ENCODE measurements around the gene TEX13C. TPM values are rescaled to one million over a fixed set of nuclear protein-coding genes. Genes with fewer than 3 reads are reported as not detected.

The TEX13C gene
- total RNA-seq = not detected

- ATAC-seq (no peak), DNase-seq (no peak)
- Mint-ChIP-seq H3K4me1 (no peaks in the 10 kb centered on the region), H3K4me3 (no peak within 1 kb of the TSS), H3K27ac (no peak within 1 kb of the TSS), H3K9me3 (ENCODE audit: low read depth) (no peaks in the 10 kb centered on the region), H3K27me3 (no peaks in the 10 kb centered on the region), H3K36me3 (ENCODE audit: low read depth) (no peaks in the 10 kb centered on the region)
- ChIA-PET POLR2A (no interaction called here), CTCF (no interaction called here)
- intact Hi-C loops (cut with DNase I, micrococcal nuclease) = loop anchor here in 1 of 2 experiments (5.0 kb wide), 1 partner anchor 188 kb away; no protein-coding TSS in a partner anchor
Measured at GRCh38 chrX:125319646-125320521, at the start of gene TEX13C. Gene TEX13C, plus strand, starts transcription at chrX:125319871. Its CDS starts 249 bp downstream, at chrX:125320120.

- ATAC-seq (no peak), DNase-seq (no peak)
- Mint-ChIP-seq H3K4me3 (no peak overlapping the region), H3K36me3 (ENCODE audit: low read depth) (no peaks in the 10 kb centered on the region), H3K27me3 (no peaks in the 10 kb centered on the region), H3K4me1 (no peaks in the 10 kb centered on the region), H3K27ac (no peak overlapping the region), H3K9me3 (ENCODE audit: low read depth) (no peaks in the 10 kb centered on the region)
- intact Hi-C loops (cut with DNase I, micrococcal nuclease) = no loop called here
- ChIA-PET CTCF (no interaction called here), POLR2A (no interaction called here)
Measured at GRCh38 chrX:125287282-125287681, 32.4 kb upstream of the TEX13C start.

- ChIA-PET CTCF (no interaction called here), POLR2A (no interaction called here)
- DNase-seq (no peak), ATAC-seq (no peak)
- H3K36me3 Mint-ChIP-seq (ENCODE audit: low read depth) = no peaks in the 10 kb centered on the region
- no peak overlapping the region for H3K27ac Mint-ChIP-seq
- intact Hi-C loops (cut with DNase I, micrococcal nuclease) = no loop called here
- H3K4me3 Mint-ChIP-seq = no peak overlapping the region
- H3K27me3 Mint-ChIP-seq = no peaks in the 10 kb centered on the region
- H3K4me1 Mint-ChIP-seq = peaks cover 1% of the 10 kb centered on the region
- H3K9me3 Mint-ChIP-seq (ENCODE audit: low read depth) = no peaks in the 10 kb centered on the region
Measured at GRCh38 chrX:125288343-125288742, 31.3 kb upstream of the TEX13C start.

GRCh38 chrX:125289209-125289608, 30.5 kb upstream of the TEX13C start:
- H3K27me3 Mint-ChIP-seq = no peaks in the 10 kb centered on the region
- CTCF ChIA-PET = no interaction called here
- H3K27ac Mint-ChIP-seq = no peak overlapping the region

GRCh38 chrX:125289920-125290319, 29.8 kb upstream of the TEX13C start:
- Mint-ChIP-seq H3K4me1 (peaks cover 17% of the 10 kb centered on the region), H3K36me3 (ENCODE audit: low read depth) (no peaks in the 10 kb centered on the region), H3K27me3 (no peaks in the 10 kb centered on the region), H3K27ac (no peak overlapping the region), H3K9me3 (ENCODE audit: low read depth) (no peaks in the 10 kb centered on the region), H3K4me3 (no peak overlapping the region)
- ATAC-seq (no peak), DNase-seq (no peak)
- intact Hi-C loops (cut with DNase I, micrococcal nuclease) = loop anchor here (5.0 to 10.0 kb wide), 5 partner anchors 88 to 1055 kb away; partner anchors contain the start of gene SH2D1A (in 1 of the 2)
- ChIA-PET POLR2A (no interaction called here), CTCF (no interaction called here)

More at GRCh38 chrX:125289209-125289608, 30.5 kb upstream of the TEX13C start:
- ATAC-seq (no peak), DNase-seq (no peak)
- POLR2A ChIA-PET = no interaction called here
- no peak overlapping the region for H3K4me3 Mint-ChIP-seq
- H3K36me3 Mint-ChIP-seq (ENCODE audit: low read depth) = no peaks in the 10 kb centered on the region
- peaks cover 10% of the 10 kb centered on the region for H3K4me1 Mint-ChIP-seq
- intact Hi-C loops (cut with DNase I, micrococcal nuclease) = no loop called here
- no peaks in the 10 kb centered on the region for H3K9me3 Mint-ChIP-seq (ENCODE audit: low read depth)

- H3K9me3 Mint-ChIP-seq (ENCODE audit: low read depth) = no peaks in the 10 kb centered on the region
- no peaks in the 10 kb centered on the region for H3K27me3 Mint-ChIP-seq
- ChIA-PET POLR2A (no interaction called here), CTCF (interaction anchor here (0.6 kb wide), 1 partner anchor 28 kb away, joined by 4 read pairs; no protein-coding TSS in a partner anchor)
- DNase-seq (no peak), ATAC-seq (no peak)
- H3K27ac Mint-ChIP-seq = no peak overlapping the region
- intact Hi-C loops (cut with DNase I, micrococcal nuclease) = loop anchor here (5.0 to 10.0 kb wide), 5 partner anchors 89 to 1056 kb away; partner anchors contain the start of gene SH2D1A (in 1 of the 2)
- H3K36me3 Mint-ChIP-seq (ENCODE audit: low read depth) = no peaks in the 10 kb centered on the region
- no peak overlapping the region for H3K4me3 Mint-ChIP-seq
- H3K4me1 Mint-ChIP-seq = peaks cover 21% of the 10 kb centered on the region
Measured at GRCh38 chrX:125291124-125291523, 28.5 kb upstream of the TEX13C start.

- ChIA-PET CTCF (no interaction called here), POLR2A (no interaction called here)
- Mint-ChIP-seq H3K4me1 (peaks cover 21% of the 10 kb centered on the region), H3K27ac (peak overlapping the region; percentile 82), H3K4me3 (peak overlapping the region; percentile 26), H3K36me3 (ENCODE audit: low read depth) (no peaks in the 10 kb centered on the region), H3K9me3 (ENCODE audit: low read depth) (no peaks in the 10 kb centered on the region), H3K27me3 (no peaks in the 10 kb centered on the region)
- DNase-seq (no peak), ATAC-seq (peak; percentile 80)
- intact Hi-C loops (cut with DNase I, micrococcal nuclease) = loop anchor here (2.0 to 10.0 kb wide), 6 partner anchors 92 to 1059 kb away; partner anchors contain the start of gene SH2D1A (in 1 of the 2)
Measured at GRCh38 chrX:125293850-125294780, 25.6 kb upstream of the TEX13C start.

- H3K27ac Mint-ChIP-seq = peak overlapping the region; percentile 82
- peak overlapping the region; percentile 26 for H3K4me3 Mint-ChIP-seq
- intact Hi-C loops (cut with DNase I, micrococcal nuclease) = loop anchor here (2.0 to 10.0 kb wide), 5 partner anchors 88 to 1061 kb away; partner anchors contain the start of gene SH2D1A (in 1 of the 2)
- DNase-seq (no peak), ATAC-seq (peak; percentile 74)
- peaks cover 21% of the 10 kb centered on the region for H3K4me1 Mint-ChIP-seq
- CTCF ChIA-PET = interaction anchor here (1.4 kb wide), 1 partner anchor 889 kb away, joined by 3 read pairs; no protein-coding TSS in a partner anchor
- H3K36me3 Mint-ChIP-seq (ENCODE audit: low read depth) = no peaks in the 10 kb centered on the region
- H3K9me3 Mint-ChIP-seq (ENCODE audit: low read depth) = no peaks in the 10 kb centered on the region
- POLR2A ChIA-PET = no interaction called here
- H3K27me3 Mint-ChIP-seq = no peaks in the 10 kb centered on the region
Measured at GRCh38 chrX:125295337-125295736, 24.3 kb upstream of the TEX13C start.

GRCh38 chrX:125298871-125299270, 20.8 kb upstream of the TEX13C start:
- ChIA-PET POLR2A (no interaction called here), CTCF (no interaction called here)
- H3K27ac Mint-ChIP-seq = no peak overlapping the region

GRCh38 chrX:125306335-125306866, 13.3 kb upstream of the TEX13C start:
- ChIA-PET CTCF (no interaction called here), POLR2A (no interaction called here)
- DNase-seq (no peak), ATAC-seq (no peak)
- Mint-ChIP-seq H3K36me3 (ENCODE audit: low read depth) (no peaks in the 10 kb centered on the region), H3K27me3 (peaks cover 8% of the 10 kb centered on the region), H3K4me1 (no peaks in the 10 kb centered on the region), H3K27ac (no peak overlapping the region), H3K4me3 (no peak overlapping the region), H3K9me3 (ENCODE audit: low read depth) (no peaks in the 10 kb centered on the region)
- intact Hi-C loops (cut with DNase I, micrococcal nuclease) = no loop called here

More at GRCh38 chrX:125298871-125299270, 20.8 kb upstream of the TEX13C start:
- H3K4me1 Mint-ChIP-seq = peaks cover 15% of the 10 kb centered on the region
- no peak for DNase-seq
- no peak overlapping the region for H3K4me3 Mint-ChIP-seq
- ATAC-seq = no peak
- no peaks in the 10 kb centered on the region for H3K36me3 Mint-ChIP-seq (ENCODE audit: low read depth)
- H3K9me3 Mint-ChIP-seq (ENCODE audit: low read depth) = no peaks in the 10 kb centered on the region
- H3K27me3 Mint-ChIP-seq = peaks cover 2% of the 10 kb centered on the region
- intact Hi-C loops (cut with DNase I, micrococcal nuclease) = loop anchor here (5.0 to 10.0 kb wide), 4 partner anchors 92 to 1064 kb away; partner anchors contain the start of gene SH2D1A (in 1 of the 2)

GRCh38 chrX:125308653-125309052, 11.0 kb upstream of the TEX13C start:
- CTCF ChIA-PET = no interaction called here

More at GRCh38 chrX:125308653-125309052, 11.0 kb upstream of the TEX13C start:
- intact Hi-C loops (cut with DNase I, micrococcal nuclease) = no loop called here
- ATAC-seq (no peak), DNase-seq (no peak)
- POLR2A ChIA-PET = no interaction called here
- Mint-ChIP-seq H3K9me3 (ENCODE audit: low read depth) (no peaks in the 10 kb centered on the region), H3K36me3 (ENCODE audit: low read depth) (no peaks in the 10 kb centered on the region), H3K4me1 (no peaks in the 10 kb centered on the region), H3K4me3 (no peak overlapping the region), H3K27me3 (peaks cover 7% of the 10 kb centered on the region), H3K27ac (no peak overlapping the region)

Measured in activated CD4-positive, alpha-beta T cell treated with anti-CD3 and anti-CD28 coated beads for 36 hours (primary cell).